Gastroesophageal sphincter (tissue), 4 donors: ENCODE results near the gene TEDC2. TPM values are rescaled to one million over a fixed set of nuclear protein-coding genes. Genes with fewer than 3 reads are reported as not detected.

Experiments
- ATAC-seq: fragments of 150-250 bp; one replicate; pipeline ENCODE4 v1.9.1; 2016; ENCODE audit warnings: mild to moderate bottlenecking, moderate library complexity
- H3K27ac ChIP-seq, 4 donors: fragments of 200-600 bp; sonication (generic) in 3 of 4; 1 replicate in 3 of 4; 2 replicates in 1 of 4; pipeline ENCODE4 v1.5.1; 2016 to 2019
- H3K27me3 ChIP-seq: fragments of 200-600 bp; sonication (generic); one replicate; pipeline ENCODE4 v1.5.1; 2019
- H3K36me3 ChIP-seq, 2 donors: fragments of 200-600 bp; sonication (generic); one replicate each; pipeline ENCODE4 v1.5.1; 2019; ENCODE audit warnings: control low read depth in 1 of 2
- H3K4me1 ChIP-seq, 3 donors: fragments of 200-600 bp; sonication (generic); 1 replicate in 2 of 3; 2 replicates in 1 of 3; pipeline ENCODE4 v1.5.1; 2016 to 2019; ENCODE audit warnings: control low read depth in 2 of 3
- H3K4me3 ChIP-seq, 2 donors: fragments of 200-600 bp; sonication (generic); one replicate each; pipeline ENCODE4 v1.5.1; 2019; ENCODE audit warnings: mild to moderate bottlenecking in 1 of 2, moderate library complexity in 1 of 2
- H3K9me3 ChIP-seq, 3 donors: fragments of 200-600 bp; sonication (generic); one replicate each; pipeline ENCODE4 v1.5.1; 2017 to 2019; ENCODE audit warnings: control low read depth in 2 of 3
- EP300 ChIP-seq: sonication (generic); formaldehyde crosslinking; IDR thresholded peaks from one replicate; pipeline ENCODE4 v1.6.1; 2017; ENCODE audit warnings: antibody characterized with exemption, mild to moderate bottlenecking
- POLR2A ChIP-seq, 2 donors: fragments of 450-650 bp; IDR thresholded peaks; one replicate each; pipeline ENCODE4 v1.6.1; 2017; ENCODE audit warnings: antibody characterized with exemption in 2 of 2, mild to moderate bottlenecking in 2 of 2, moderate library complexity in 1 of 2
- POLR2AphosphoS5 ChIP-seq: sonication (generic); formaldehyde crosslinking; IDR thresholded peaks from one replicate; pipeline ENCODE4 v1.6.1; 2017; ENCODE audit warnings: antibody characterized with exemption
- WGBS, 2 donors: methylation state at CpG; one replicate each; pipeline ENCODE4 v1.1.5; 2018; ENCODE audit warnings: low coverage in 1 of 2; 5-methylcytosine and 5-hydroxymethylcytosine counted together
- total RNA-seq, 4 donors: library from RNA; depleted of rRNA; stranded (reverse); fragments of >200 nt; gene quantifications; one replicate each; pipeline ENCODE4 v1.1.0, GENCODE V29; 2016
- TF ChIP-seq, protein P1 (sequence below), 4 experiments: fragments of 200-600 bp in 2 of 4; fragments of 450-650 bp in 2 of 4; sonication (generic) in 1 of 4; IDR thresholded peaks; one replicate each; pipeline ENCODE4 v1.5.1; 2017 to 2019; ENCODE audit warnings: antibody characterized with exemption in 4 of 4, mild to moderate bottlenecking in 2 of 4, moderate library complexity in 2 of 4

The TEDC2 gene
- total RNA-seq, 4 donors from 2014 or later: 1.0 to 2.5 TPM; not detected in 2

DNA sequence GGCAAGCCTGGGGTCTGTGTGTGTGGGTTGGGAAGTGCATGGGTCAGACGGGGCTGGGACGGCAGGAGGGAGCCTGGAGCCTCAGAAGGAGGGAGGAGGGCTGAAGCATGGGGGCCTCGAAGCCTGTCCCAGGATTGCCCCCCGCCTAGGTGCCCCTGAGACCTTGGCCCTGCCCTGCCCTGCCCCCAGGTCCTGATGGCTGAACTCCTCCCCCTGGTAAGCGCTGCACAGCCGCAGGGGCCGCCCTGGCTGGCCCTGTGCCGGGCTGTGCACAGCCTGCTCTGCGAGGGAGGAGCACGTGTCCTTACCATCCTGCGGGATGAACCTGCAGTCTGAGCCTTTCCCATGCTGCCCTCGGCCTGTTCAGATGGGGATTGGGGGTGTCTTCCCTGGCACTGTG is 4.4 kb downstream of the TEDC2 start:
- TF ChIP-seq, protein P1, sequence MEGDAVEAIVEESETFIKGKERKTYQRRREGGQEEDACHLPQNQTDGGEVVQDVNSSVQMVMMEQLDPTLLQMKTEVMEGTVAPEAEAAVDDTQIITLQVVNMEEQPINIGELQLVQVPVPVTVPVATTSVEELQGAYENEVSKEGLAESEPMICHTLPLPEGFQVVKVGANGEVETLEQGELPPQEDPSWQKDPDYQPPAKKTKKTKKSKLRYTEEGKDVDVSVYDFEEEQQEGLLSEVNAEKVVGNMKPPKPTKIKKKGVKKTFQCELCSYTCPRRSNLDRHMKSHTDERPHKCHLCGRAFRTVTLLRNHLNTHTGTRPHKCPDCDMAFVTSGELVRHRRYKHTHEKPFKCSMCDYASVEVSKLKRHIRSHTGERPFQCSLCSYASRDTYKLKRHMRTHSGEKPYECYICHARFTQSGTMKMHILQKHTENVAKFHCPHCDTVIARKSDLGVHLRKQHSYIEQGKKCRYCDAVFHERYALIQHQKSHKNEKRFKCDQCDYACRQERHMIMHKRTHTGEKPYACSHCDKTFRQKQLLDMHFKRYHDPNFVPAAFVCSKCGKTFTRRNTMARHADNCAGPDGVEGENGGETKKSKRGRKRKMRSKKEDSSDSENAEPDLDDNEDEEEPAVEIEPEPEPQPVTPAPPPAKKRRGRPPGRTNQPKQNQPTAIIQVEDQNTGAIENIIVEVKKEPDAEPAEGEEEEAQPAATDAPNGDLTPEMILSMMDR (IDR thresholded peaks at IDR 0.05): no peak
- WGBS, 2 donors: 40 to 50% methylated on average over 1 to 2 of the region's 12 CpGs
- Histone ChIP-seq H3K36me3 (no peaks in the 10 kb centered on the region), H3K27ac (no peak overlapping the region), H3K9me3 (no peaks in the 10 kb centered on the region), H3K4me3 (no peak overlapping the region), H3K27me3 (peaks cover 23% of the 10 kb centered on the region), H3K4me1 (peaks cover 0 to 34% (median 20%) of the 10 kb centered on the region in 3 donors)
- no peak for ATAC-seq

DNA sequence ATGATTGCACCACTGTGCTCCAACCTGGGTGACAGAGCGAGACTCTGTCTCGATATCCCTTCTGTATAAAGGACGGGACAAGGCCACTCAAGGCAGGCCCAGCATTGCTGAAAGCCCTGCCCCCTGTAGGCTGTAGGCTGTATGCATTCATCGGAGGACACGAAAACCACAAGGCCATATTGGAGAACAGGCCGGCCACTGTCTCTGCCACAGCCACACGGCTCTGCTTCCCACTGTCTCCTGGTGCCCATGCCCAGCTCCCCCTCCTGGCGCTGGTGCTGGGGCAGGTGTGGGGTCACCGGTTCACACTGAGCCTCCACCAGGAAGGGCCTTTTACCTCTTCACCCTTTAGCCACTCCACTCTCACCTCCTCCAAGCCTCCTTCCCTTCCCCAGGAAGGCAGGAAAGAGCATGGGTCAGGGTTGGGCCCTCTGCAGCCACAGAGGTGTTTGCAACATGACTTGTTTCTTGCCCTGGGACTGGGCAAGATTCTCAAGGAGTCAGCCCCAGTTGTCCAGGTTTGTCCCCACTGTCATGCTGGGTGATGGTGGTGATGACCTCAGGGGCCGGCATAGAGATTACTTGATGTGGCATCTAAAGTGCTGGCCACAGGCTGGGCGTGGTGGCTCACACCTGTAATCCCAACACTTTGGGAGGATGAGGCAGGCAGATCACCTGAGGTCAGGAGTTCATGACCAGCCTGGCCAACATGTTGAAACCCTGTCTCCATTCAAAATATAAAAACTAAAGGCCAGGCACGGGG is 5.9 kb downstream of the TEDC2 start:
- Histone ChIP-seq H3K4me3 (no peak overlapping the region), H3K27ac (no peak overlapping the region), H3K36me3 (no peaks in the 10 kb centered on the region), H3K27me3 (peaks cover 38% of the 10 kb centered on the region), H3K9me3 (no peaks in the 10 kb centered on the region), H3K4me1 (peaks cover 0 to 34% (median 17%) of the 10 kb centered on the region in 3 donors)
- no peak for ATAC-seq
- 72% methylated on average over 7 of the region's 12 CpGs; no CpG with 5 or more reads in 1 of the 2 donors for WGBS, 2 donors
- TF ChIP-seq POLR2A (IDR thresholded peaks at IDR 0.05): no peak
- TF ChIP-seq, protein P1 (IDR thresholded peaks at IDR 0.05): no peak
- no peak for TF ChIP-seq POLR2AphosphoS5
- TF ChIP-seq EP300: no peak

GRCh38 chr16:2466667-2467527 is 7.0 kb downstream of the TEDC2 start:
- Histone ChIP-seq H3K9me3 (no peaks in the 10 kb centered on the region), H3K4me1 (peaks cover 0 to 44% (median 28%) of the 10 kb centered on the region in 3 donors), H3K27me3 (peaks cover 49% of the 10 kb centered on the region), H3K4me3 (peak overlapping the region in 1 of 2 donors; percentile 67), H3K36me3 (no peaks in the 10 kb centered on the region), H3K27ac (peak overlapping the region in 1 of 4 donors; percentile 71)
- no peak for ATAC-seq
- 81% methylated on average over 5 of the region's 29 CpGs; no CpG with 5 or more reads in 1 of the 2 donors for WGBS, 2 donors
- no peak for TF ChIP-seq EP300
- TF ChIP-seq, protein P1 (IDR thresholded peaks at IDR 0.05): no peak
- no peak for TF ChIP-seq POLR2A (IDR thresholded peaks at IDR 0.05)
- no peak for TF ChIP-seq POLR2AphosphoS5

- WGBS, 2 donors: 0% methylated on average over 11 of the region's 80 CpGs; no CpG with 5 or more reads in 1 of the 2 donors
- no peaks in the 10 kb centered on the region for H3K9me3 ChIP-seq
- H3K27me3 ChIP-seq: peaks cover 57% of the 10 kb centered on the region
- no peaks in the 10 kb centered on the region for H3K36me3 ChIP-seq
- H3K4me3 ChIP-seq: peak overlapping the region; percentile 32 to 67
- TF ChIP-seq POLR2A (IDR thresholded peaks at IDR 0.05): peak; percentile 45 to 60
- TF ChIP-seq, protein P1 (IDR thresholded peaks at IDR 0.05): peak in 3 of 4 experiments; percentile 7 to 35 (median 25)
- TF ChIP-seq EP300: no peak
- peak; percentile 35 for TF ChIP-seq POLR2AphosphoS5
- ATAC-seq: peak; percentile 91
- peak overlapping the region in 3 of 4 donors; percentile 3 to 71 (median 61) for H3K27ac ChIP-seq
- peaks cover 0 to 48% (median 30%) of the 10 kb centered on the region in 3 donors for H3K4me1 ChIP-seq
These were observed 7.8 kb downstream of the TEDC2 start for GRCh38 chr16:2467528-2468232.
